SK-N-SH treated with all-trans-retinoic acid at 6 μM for 48 hours (cell line): ENCODE results near the gene FMO5.

Experiments
- CSDC2 ChIP-seq: fragments of 250-450 bp; sonication (Bioruptor Pico); IDR thresholded peaks from 2 replicates; pipeline ENCODE4 v1.5.0; 2020; ENCODE audit warnings: mild to moderate bottlenecking, moderate library complexity
- OSR1 ChIP-seq: fragments of 250-450 bp; sonication (Bioruptor Pico); IDR thresholded peaks from 2 replicates; pipeline ENCODE4 v1.8.0; 2022; ENCODE audit warnings: moderate library complexity, mild to moderate bottlenecking, inconsistent platforms
- PATZ1 ChIP-seq: fragments of 250-450 bp; sonication (Bioruptor Pico); IDR thresholded peaks from 2 replicates; pipeline ENCODE4 v1.8.0; 2020; ENCODE audit warnings: mild to moderate bottlenecking, moderate library complexity, borderline replicate concordance
- RARB ChIP-seq: fragments of 250-450 bp; sonication (Bioruptor Pico); IDR thresholded peaks from 2 replicates; pipeline ENCODE4 v1.8.0; 2021; ENCODE audit warnings: mild to moderate bottlenecking, moderate library complexity
- ZFP3 ChIP-seq: fragments of 250-450 bp; sonication (Bioruptor Pico); IDR thresholded peaks from 2 replicates; pipeline ENCODE4 v1.5.0; 2020; ENCODE audit warnings: mild to moderate bottlenecking, moderate library complexity
- ZNF8 ChIP-seq: fragments of 450-650 bp; formaldehyde crosslinking; IDR thresholded peaks from 2 replicates; pipeline ENCODE4 v1.5.0; 2020; ENCODE audit warnings: mild to moderate bottlenecking, moderate library complexity

GRCh38 chr1:147247656-147248238 is 22.6 kb upstream of the FMO5 start:
- TF ChIP-seq PATZ1 (CRISPR knock-in tag) (no peak), ZFP3 (CRISPR knock-in tag) (no peak), OSR1 (no peak), ZNF8 (CRISPR knock-in tag) (no peak), CSDC2 (no peak), RARB (no peak)
